OCI-LY7 (cell line): ENCODE measurements around the gene UTP20.

ENCODE experiments used
- EZH2phosphoT487 ChIP-seq: fragments of 200-600 bp; sonication (generic); IDR thresholded peaks from 2 replicates; pipeline ENCODE4 v1.6.1; 2018; ENCODE audit warnings: low read depth, borderline replicate concordance, mild to moderate bottlenecking, mixed run types, antibody characterized with exemption, low read length, moderate library complexity, mixed read lengths
- TF ChIP-seq, protein P1 (sequence below): fragments of 200-600 bp; sonication (generic); conservative IDR thresholded peaks from 2 replicates; pipeline ENCODE4 v1.5.1; 2014; ENCODE audit warnings: mild to moderate bottlenecking, antibody characterized with exemption, low read length, moderate library complexity, mixed read lengths

GRCh38 chr12:101356794-101357193 lies 76.9 kb downstream of the UTP20 start:
- TF ChIP-seq, protein P1, sequence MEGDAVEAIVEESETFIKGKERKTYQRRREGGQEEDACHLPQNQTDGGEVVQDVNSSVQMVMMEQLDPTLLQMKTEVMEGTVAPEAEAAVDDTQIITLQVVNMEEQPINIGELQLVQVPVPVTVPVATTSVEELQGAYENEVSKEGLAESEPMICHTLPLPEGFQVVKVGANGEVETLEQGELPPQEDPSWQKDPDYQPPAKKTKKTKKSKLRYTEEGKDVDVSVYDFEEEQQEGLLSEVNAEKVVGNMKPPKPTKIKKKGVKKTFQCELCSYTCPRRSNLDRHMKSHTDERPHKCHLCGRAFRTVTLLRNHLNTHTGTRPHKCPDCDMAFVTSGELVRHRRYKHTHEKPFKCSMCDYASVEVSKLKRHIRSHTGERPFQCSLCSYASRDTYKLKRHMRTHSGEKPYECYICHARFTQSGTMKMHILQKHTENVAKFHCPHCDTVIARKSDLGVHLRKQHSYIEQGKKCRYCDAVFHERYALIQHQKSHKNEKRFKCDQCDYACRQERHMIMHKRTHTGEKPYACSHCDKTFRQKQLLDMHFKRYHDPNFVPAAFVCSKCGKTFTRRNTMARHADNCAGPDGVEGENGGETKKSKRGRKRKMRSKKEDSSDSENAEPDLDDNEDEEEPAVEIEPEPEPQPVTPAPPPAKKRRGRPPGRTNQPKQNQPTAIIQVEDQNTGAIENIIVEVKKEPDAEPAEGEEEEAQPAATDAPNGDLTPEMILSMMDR: no peak
- no peak for TF ChIP-seq EZH2phosphoT487
